ENCODE data around the gene ZNF787.

The ZNF787 gene

GRCh38 chr19:56079609-56080008 is 41.5 kb downstream of the ZNF787 start:
- no peak for DNase-seq (ENCODE audit: low read depth)
- no peak overlapping the region for H3K4me3 ChIP-seq (ENCODE audit: low read depth, low read length)
- TF ChIP-seq, protein P1, sequence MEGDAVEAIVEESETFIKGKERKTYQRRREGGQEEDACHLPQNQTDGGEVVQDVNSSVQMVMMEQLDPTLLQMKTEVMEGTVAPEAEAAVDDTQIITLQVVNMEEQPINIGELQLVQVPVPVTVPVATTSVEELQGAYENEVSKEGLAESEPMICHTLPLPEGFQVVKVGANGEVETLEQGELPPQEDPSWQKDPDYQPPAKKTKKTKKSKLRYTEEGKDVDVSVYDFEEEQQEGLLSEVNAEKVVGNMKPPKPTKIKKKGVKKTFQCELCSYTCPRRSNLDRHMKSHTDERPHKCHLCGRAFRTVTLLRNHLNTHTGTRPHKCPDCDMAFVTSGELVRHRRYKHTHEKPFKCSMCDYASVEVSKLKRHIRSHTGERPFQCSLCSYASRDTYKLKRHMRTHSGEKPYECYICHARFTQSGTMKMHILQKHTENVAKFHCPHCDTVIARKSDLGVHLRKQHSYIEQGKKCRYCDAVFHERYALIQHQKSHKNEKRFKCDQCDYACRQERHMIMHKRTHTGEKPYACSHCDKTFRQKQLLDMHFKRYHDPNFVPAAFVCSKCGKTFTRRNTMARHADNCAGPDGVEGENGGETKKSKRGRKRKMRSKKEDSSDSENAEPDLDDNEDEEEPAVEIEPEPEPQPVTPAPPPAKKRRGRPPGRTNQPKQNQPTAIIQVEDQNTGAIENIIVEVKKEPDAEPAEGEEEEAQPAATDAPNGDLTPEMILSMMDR (conservative IDR thresholded peaks at IDR 0.05; ENCODE audit: low read depth, low read length): no peak

DNA sequence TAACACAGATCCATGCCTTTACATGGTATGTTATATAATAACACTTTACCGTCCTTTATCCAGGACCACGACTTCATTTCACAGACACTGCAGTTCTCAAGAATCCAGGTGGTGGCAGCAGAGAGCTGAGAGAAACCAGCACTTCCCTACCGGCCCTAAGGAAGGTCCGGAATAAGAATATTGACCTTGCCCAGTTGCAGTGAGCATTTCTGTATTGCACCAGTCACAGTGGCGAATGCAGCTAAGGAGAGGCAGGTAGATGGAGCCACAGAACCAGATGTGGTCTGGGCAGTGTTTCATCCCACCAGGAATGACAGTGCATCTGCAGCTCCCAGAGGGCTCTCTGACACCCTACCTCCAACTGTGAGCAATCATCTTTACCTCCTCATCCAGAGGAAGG is 44.6 kb downstream of the ZNF787 start:
- DNase-seq (ENCODE audit: low read depth): peak; percentile 77

DNA sequence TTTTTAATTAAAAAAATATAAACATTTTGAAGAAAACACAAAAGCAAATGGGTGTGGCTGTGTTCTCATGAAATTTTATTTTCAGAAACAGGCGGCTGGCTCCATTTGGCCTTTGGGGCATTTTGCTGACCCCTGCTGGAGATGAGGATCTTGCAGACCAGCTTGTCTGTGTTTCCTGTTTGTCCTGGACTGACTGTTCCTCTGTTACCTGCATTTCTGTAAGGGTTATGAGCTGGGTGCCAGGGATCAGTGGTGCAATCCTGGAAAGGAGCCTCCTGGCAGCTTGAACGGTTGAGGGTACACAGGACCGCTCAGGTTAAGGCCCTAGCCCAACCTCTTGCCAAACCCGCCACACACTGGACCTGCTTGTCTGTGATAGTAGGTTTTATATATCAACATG is 49.9 kb downstream of the ZNF787 start:
- TF ChIP-seq, protein P1 (conservative IDR thresholded peaks at IDR 0.05; ENCODE audit: low read depth, low read length): peak; percentile 31

More for the DNA sequence above, 44.6 kb downstream of the ZNF787 start:
- TF ChIP-seq, protein P1 (conservative IDR thresholded peaks at IDR 0.05; ENCODE audit: low read depth, low read length): peak; percentile 93
- no peak overlapping the region for H3K4me3 ChIP-seq (ENCODE audit: low read depth, low read length)

GRCh38 chr19:56069642-56070041 is 51.5 kb downstream of the ZNF787 start:
- no peak for DNase-seq (ENCODE audit: low read depth)
- H3K4me3 ChIP-seq (ENCODE audit: low read depth, low read length): no peak overlapping the region
- TF ChIP-seq, protein P1 (conservative IDR thresholded peaks at IDR 0.05; ENCODE audit: low read depth, low read length): no peak

More for the DNA sequence above, 49.9 kb downstream of the ZNF787 start:
- no peak overlapping the region for H3K4me3 ChIP-seq (ENCODE audit: low read depth, low read length)
- DNase-seq (ENCODE audit: low read depth): no peak

DNA sequence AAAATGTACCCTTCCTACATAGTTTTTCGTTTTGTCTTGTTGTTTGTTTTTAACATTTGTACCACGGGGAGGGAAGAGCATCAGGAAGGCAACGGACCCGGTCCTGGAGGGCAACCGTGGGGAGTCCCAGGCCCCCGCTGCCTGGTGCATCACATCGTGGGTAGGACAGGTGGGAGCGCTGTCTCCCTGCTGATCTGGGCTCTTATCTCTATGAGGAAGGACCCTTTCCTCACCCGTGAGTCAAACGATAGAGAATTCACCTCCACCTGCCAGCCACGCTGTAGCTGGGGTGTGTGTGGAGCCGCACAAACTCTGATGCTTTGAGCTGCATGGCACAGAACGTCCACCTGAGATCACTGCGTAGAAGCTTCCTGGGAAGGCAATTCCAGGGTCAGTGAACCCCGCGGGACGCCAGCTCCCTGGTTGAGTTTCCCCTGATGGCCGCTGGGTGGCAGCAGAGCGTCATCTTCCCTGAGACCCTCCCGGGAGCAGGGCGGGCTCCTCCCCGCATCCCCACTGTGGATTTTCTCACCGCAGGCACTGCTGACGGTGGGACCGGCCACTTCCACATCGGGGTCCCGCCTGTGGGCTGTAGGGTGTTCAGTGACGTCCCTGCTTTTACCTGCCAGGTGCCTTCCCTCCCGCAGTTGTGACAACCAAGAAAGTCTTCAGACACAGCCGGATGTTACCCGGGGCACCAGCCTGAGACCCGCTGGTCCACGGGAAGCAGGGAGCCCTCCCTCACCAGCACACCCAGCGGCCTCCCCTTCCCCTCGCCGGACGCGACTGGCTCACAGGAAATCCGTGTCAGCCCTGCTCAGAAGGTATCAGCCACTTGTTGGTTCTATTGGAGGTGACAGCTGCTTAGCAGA is 54.7 kb downstream of the ZNF787 start:
- peak overlapping the region; percentile 29 for H3K4me3 ChIP-seq (ENCODE audit: low read depth, low read length)
- TF ChIP-seq, protein P1 (conservative IDR thresholded peaks at IDR 0.05; ENCODE audit: low read depth, low read length): peak; percentile 88
- DNase-seq (ENCODE audit: low read depth): peak; percentile 46

- TF ChIP-seq, protein P1 (conservative IDR thresholded peaks at IDR 0.05; ENCODE audit: low read depth, low read length): no peak
- no peak overlapping the region for H3K4me3 ChIP-seq (ENCODE audit: low read depth, low read length)
- no peak for DNase-seq (ENCODE audit: low read depth)
These were observed 67.5 kb downstream of the ZNF787 start for GRCh38 chr19:56053596-56053995.

Data from choroid plexus epithelial cell (primary cell).